ENCODE results near the gene RMND1. TPM values are rescaled to one million over a fixed set of nuclear protein-coding genes. Genes with fewer than 3 reads are reported as not detected.

Gene RMND1
- total and polyA plus RNA-seq, 2 of the 13 experiments (the other 11 are each of a cell fraction or from before 2014, with no cell fraction given): 34.0 to 72.5 TPM

GRCh38 chr6:151390276-151390850, 61.6 kb downstream of the RMND1 start:
- peaks cover 50% of the 10 kb centered on the region for H3K4me1 ChIP-seq (ENCODE audit: insufficient read depth, low read length)
- POLR2A ChIA-PET: interaction anchor here (0.6 to 2.5 kb wide), 18 partner anchors 10 to 589 kb away, joined by 3 to 22 read pairs (median 3); partner anchors contain the start of gene RMND1
- CTCF ChIA-PET (ENCODE audit: low intra/inter-chr PET ratio, low total read pairs): no interaction called here
- peak overlapping the region; percentile 91 to 98 (median 94); a peak in 4 of 6 replicates for H3K4me3 ChIP-seq (replicated peaks in 1 of 3; ENCODE audit: insufficient read depth in 1 of 3, low read depth in 2 of 3, low read length in 3 of 3)
- no peaks in the 10 kb centered on the region for H3K9me3 ChIP-seq (ENCODE audit: low read length)
- H3K27me3 ChIP-seq (ENCODE audit: control insufficient read depth in 1 of 2, insufficient read depth in 2 of 2, low read length in 2 of 2): no peaks in the 10 kb centered on the region; a peak in 1 of 5 replicates
- peak overlapping the region; percentile 98 for H3K9ac ChIP-seq (ENCODE audit: insufficient read depth, low read depth, low read length)
- H3K79me2 ChIP-seq (ENCODE audit: insufficient read depth, low read length): peaks cover 75% of the 10 kb centered on the region
- peaks cover 0 to 1% of the 10 kb centered on the region in 2 experiments; a peak in 1 of 5 replicates for H3K36me3 ChIP-seq (replicated peaks in 1 of 2; ENCODE audit: control insufficient read depth in 1 of 2, insufficient read depth in 2 of 2, low read length in 2 of 2)
- intact Hi-C loops (cut with micrococcal nuclease; ENCODE audit: unreplicated experiment) (loop anchor here (2.0 to 10.0 kb wide), 3 partner anchors 16 to 1594 kb away; partner anchors contain the start of genes FBXO5 and RMND1), in situ Hi-C loops (cut with HindIII; ENCODE audit: extremely low pct_ligation_motif_present, low pct_unique_long_range_greater_than_20kb) (no loop called here)
- ATAC-seq: peak; percentile 85
- WGBS (ENCODE audit: low lambda C conversion rate): under 1% methylated on average over 38 of the region's 79 CpGs
- H2AFZ ChIP-seq (ENCODE audit: low read length): no peak overlapping the region
- peaks cover 28% of the 10 kb centered on the region for H4K20me1 ChIP-seq (ENCODE audit: insufficient read depth, low read length)
- peak; percentile 32 for FAIRE-seq
- BruUV-seq (replicated peaks): no TSS peak
- peak overlapping the region; percentile 99 for H3K27ac ChIP-seq (ENCODE audit: extremely low read length, insufficient read depth, low read length)
- peak; percentile 99 for DNase-seq (ENCODE audit: low spot score)
- H3K4me2 ChIP-seq (ENCODE audit: low read depth, low read length): peak overlapping the region; percentile 52; the same call in 1 of the 2 replicates
- no peak for TF ChIP-seq ZNF343 (CRISPR knock-in tag; IDR thresholded peaks at IDR 0.05)
- no peak for TF ChIP-seq ZNF660 (CRISPR knock-in tag; IDR thresholded peaks at IDR 0.05; ENCODE audit: borderline replicate concordance, low read depth)
- no peak for TF ChIP-seq ZXDC (CRISPR knock-in tag; IDR thresholded peaks at IDR 0.05)
- TF ChIP-seq ATAD3A (CRISPR knock-in tag; IDR thresholded peaks at IDR 0.05): no peak
- no peak for TF ChIP-seq CSRNP1 (CRISPR knock-in tag; IDR thresholded peaks at IDR 0.05)
- no peak for TF ChIP-seq ZNF30 (CRISPR knock-in tag; IDR thresholded peaks at IDR 0.05)
- TF ChIP-seq SMARCE1 (IDR thresholded peaks at IDR 0.05; ENCODE audit: borderline replicate concordance): no peak
- peak; percentile 58 for TF ChIP-seq MXD3 (CRISPR knock-in tag; IDR thresholded peaks at IDR 0.05)
- TF ChIP-seq ZNF709 (CRISPR knock-in tag; IDR thresholded peaks at IDR 0.05): no peak
- TF ChIP-seq ZNF567 (CRISPR knock-in tag; IDR thresholded peaks at IDR 0.05; ENCODE audit: borderline replicate concordance): no peak; the same call in 1 of the 2 replicates
- TF ChIP-seq MATR3 (CRISPR knock-in tag; IDR thresholded peaks at IDR 0.05): no peak
- TF ChIP-seq ZNF33B (CRISPR knock-in tag; IDR thresholded peaks at IDR 0.05): no peak

Measured in HepG2 (cell line).